Fibroblast of lung (primary cell): ENCODE measurements around the gene PSMD2. TPM values are rescaled to one million over a fixed set of nuclear protein-coding genes. Genes with fewer than 3 reads are reported as not detected.

Experiments used
- DNase-seq, 2 donors: peaks; one replicate each; pipeline versions ENCODE4 v3.0.0 to v3.0.0-alpha.2; 2010; ENCODE audit warnings: low read depth in 2 of 2
- H2AFZ ChIP-seq: 2 replicates; pipeline ENCODE4 v1.5.1; 2012; ENCODE audit warnings: low read length, control low read depth, inconsistent platforms
- H3K27ac ChIP-seq: 2 replicates; pipeline ENCODE4 v1.5.1; 2011; ENCODE audit warnings: low read length, control low read depth; ENCODE audit not compliant: insufficient read depth
- H3K27me3 ChIP-seq: 2 replicates; pipeline ENCODE4 v1.5.1; 2011; ENCODE audit warnings: mild to moderate bottlenecking, low read length; ENCODE audit not compliant: control insufficient read depth, insufficient read depth
- H3K36me3 ChIP-seq: 2 replicates; pipeline ENCODE4 v1.5.1; 2011; ENCODE audit warnings: low read length; ENCODE audit not compliant: control insufficient read depth, insufficient read depth
- H3K4me1 ChIP-seq: 2 replicates; pipeline ENCODE4 v1.5.1; 2011; ENCODE audit warnings: low read length; ENCODE audit not compliant: control insufficient read depth, insufficient read depth; ENCODE audit errors: extremely low read depth
- H3K4me2 ChIP-seq: 2 replicates; pipeline ENCODE4 v1.5.1; 2011; ENCODE audit warnings: low read length, control low read depth; ENCODE audit not compliant: insufficient read depth; ENCODE audit errors: extremely low read depth
- H3K4me3 ChIP-seq, 4 experiments: fragments of 200-600 bp in 1 of 4; sonication (generic) in 1 of 4; replicated peaks in 1 of 4; 2 replicates each; pipeline ENCODE4 v1.5.1; 2011 to 2016; ENCODE audit warnings: low read length in 4 of 4, low read depth in 3 of 4, mild to moderate bottlenecking in 3 of 4, control low read depth in 2 of 4, inconsistent platforms in 1 of 4, mixed read lengths in 1 of 4; ENCODE audit not compliant: insufficient read depth in 1 of 4; ENCODE audit errors: control extremely low read depth in 1 of 4
- H3K79me2 ChIP-seq: 2 replicates; pipeline ENCODE4 v1.5.1; 2012; ENCODE audit warnings: mild to moderate bottlenecking, low read length, inconsistent platforms; ENCODE audit not compliant: control insufficient read depth, insufficient read depth
- H3K9ac ChIP-seq: 2 replicates; pipeline ENCODE4 v1.5.1; 2011; ENCODE audit warnings: mild to moderate bottlenecking, low read length, control low read depth; ENCODE audit not compliant: insufficient read depth
- H3K9me3 ChIP-seq: 2 replicates; pipeline ENCODE4 v1.5.1; 2012; ENCODE audit warnings: low read depth, low read length; ENCODE audit not compliant: control insufficient read depth, insufficient read depth
- H4K20me1 ChIP-seq: 2 replicates; pipeline ENCODE4 v1.5.1; 2011; ENCODE audit warnings: low read length; ENCODE audit not compliant: control insufficient read depth, insufficient read depth; ENCODE audit errors: extremely low read depth
- CTCF ChIP-seq, 2 donors: IDR thresholded peaks in 1 of 2; conservative IDR thresholded peaks in 1 of 2; 1 replicate in 1 of 2; 2 replicates in 1 of 2; pipeline ENCODE4 v1.5.1; 2011 to 2012; ENCODE audit warnings: low read length in 2 of 2, control low read depth in 1 of 2, inconsistent platforms in 1 of 2, low read depth in 1 of 2, mild to moderate bottlenecking in 1 of 2
- EZH2 ChIP-seq: IDR thresholded peaks from 2 replicates; pipeline ENCODE4 v1.5.1; 2012; ENCODE audit warnings: low read length, control low read depth, mild to moderate bottlenecking; ENCODE audit errors: missing control alignments
- polyA plus RNA-seq, 2 donors: library from polyadenylated mRNA; depleted of rRNA in 1 of 2; stranded (reverse) in 1 of 2; unstranded in 1 of 2; fragments of >200 nt; gene quantifications; 2 replicates each; pipeline ENCODE4 v1.2.1, GENCODE V29; 2011 to 2012; ENCODE audit warnings: missing spikeins in 1 of 2
- total RNA-seq: library from RNA; depleted of rRNA; stranded (reverse); fragments of >200 nt; gene quantifications from 2 replicates; pipeline ENCODE4 v1.2.1, GENCODE V29; 2014

The PSMD2 gene
- total and polyA plus RNA-seq, 2 donors (not counting 1 experiment from before 2014, with no cell fraction given) = 188 to 429 TPM

- H3K4me1 ChIP-seq = peaks cover 6% of the 10 kb centered on the region
- TF ChIP-seq CTCF (conservative IDR thresholded peaks at IDR 0.05 in 1 of 2, IDR thresholded peaks at IDR 0.05 in 1 of 2; ENCODE audit: low read depth in 1 of 2, low read length in 2 of 2) = no peak
- no peak for TF ChIP-seq EZH2
- H3K9me3 ChIP-seq = no peaks in the 10 kb centered on the region
- H3K9ac ChIP-seq = no peak overlapping the region
- peaks cover 70% of the 10 kb centered on the region for H3K36me3 ChIP-seq
- H4K20me1 ChIP-seq = no peaks in the 10 kb centered on the region
- DNase-seq = no peak
- H3K4me2 ChIP-seq = no peak overlapping the region
- H3K27ac ChIP-seq = no peak overlapping the region
- H3K4me3 ChIP-seq = no peak overlapping the region
- no peak overlapping the region for H2AFZ ChIP-seq
- H3K27me3 ChIP-seq = no peaks in the 10 kb centered on the region
- peaks cover 68% of the 10 kb centered on the region for H3K79me2 ChIP-seq
Measured at GRCh38 chr3:184325269-184325668, 26.2 kb downstream of the PSMD2 start.

GRCh38 chr3:184325715-184326369 is 26.8 kb downstream of the PSMD2 start:
- TF ChIP-seq CTCF (conservative IDR thresholded peaks at IDR 0.05 in 1 of 2, IDR thresholded peaks at IDR 0.05 in 1 of 2; ENCODE audit: low read depth in 1 of 2, low read length in 2 of 2) (no peak), EZH2 (no peak)
- no peak overlapping the region for H3K9ac ChIP-seq
- H3K27me3 ChIP-seq = no peaks in the 10 kb centered on the region
- H2AFZ ChIP-seq = no peak overlapping the region
- H3K9me3 ChIP-seq = no peaks in the 10 kb centered on the region
- no peak overlapping the region for H3K4me2 ChIP-seq
- DNase-seq = no peak
- peaks cover 62% of the 10 kb centered on the region for H3K79me2 ChIP-seq
- peaks cover 64% of the 10 kb centered on the region for H3K36me3 ChIP-seq
- no peak overlapping the region for H3K4me3 ChIP-seq
- H3K4me1 ChIP-seq = peaks cover 3% of the 10 kb centered on the region
- no peak overlapping the region for H3K27ac ChIP-seq
- H4K20me1 ChIP-seq = no peaks in the 10 kb centered on the region

GRCh38 chr3:184327171-184327570 is 28.1 kb downstream of the PSMD2 start:
- Histone ChIP-seq H3K36me3 (peaks cover 58% of the 10 kb centered on the region), H3K4me2 (no peak overlapping the region), H2AFZ (no peak overlapping the region), H3K4me3 (no peak overlapping the region), H4K20me1 (no peaks in the 10 kb centered on the region), H3K9me3 (no peaks in the 10 kb centered on the region), H3K9ac (no peak overlapping the region), H3K27ac (no peak overlapping the region), H3K27me3 (no peaks in the 10 kb centered on the region), H3K4me1 (peaks cover 6% of the 10 kb centered on the region), H3K79me2 (peaks cover 56% of the 10 kb centered on the region)
- TF ChIP-seq EZH2 (no peak), CTCF (conservative IDR thresholded peaks at IDR 0.05 in 1 of 2, IDR thresholded peaks at IDR 0.05 in 1 of 2; ENCODE audit: low read depth in 1 of 2, low read length in 2 of 2) (no peak)
- no peak for DNase-seq
